Measurements from ENCODE around the gene AGRN.
"Not testable (repeated sequence)": the region's sequence is repeated elsewhere in the genome, so short reads cannot be mapped to it uniquely, and the experiment has no call there.

Gene AGRN

DNA sequence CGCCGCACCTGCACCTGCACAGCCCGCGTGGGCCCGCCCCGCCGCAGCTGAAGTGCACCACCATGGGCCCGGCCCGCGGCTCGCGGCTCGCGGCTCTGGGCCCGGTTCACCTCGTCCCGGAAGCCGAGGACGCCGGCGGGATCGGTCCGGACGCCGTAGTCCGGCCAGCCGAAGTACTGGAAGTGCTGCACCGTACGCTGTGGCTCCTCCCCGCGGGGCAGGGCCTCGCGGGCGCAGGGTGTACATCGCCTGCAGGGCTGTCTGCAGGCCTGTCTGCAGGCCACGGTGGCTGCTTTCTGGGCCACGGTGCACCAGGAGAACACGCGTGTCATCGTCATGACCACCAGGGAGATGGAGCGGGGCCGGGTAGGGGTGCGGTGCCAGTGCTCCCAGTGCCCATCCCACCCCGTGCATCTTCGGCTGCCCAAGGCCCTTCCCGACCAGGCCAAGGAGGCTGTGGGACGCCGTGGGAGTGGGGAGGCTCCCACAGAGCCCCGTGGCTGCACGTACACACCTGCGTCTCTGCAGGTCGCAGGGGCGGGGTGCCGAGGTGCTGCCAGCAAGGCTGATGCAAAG lies 47.5 kb downstream of the AGRN start:
- DNase-seq (ENCODE audit: low read depth): no peak

GRCh38 chr1:1067860-1068516 lies 48.1 kb downstream of the AGRN start:
- no peak for DNase-seq (ENCODE audit: low read depth)

- DNase-seq (ENCODE audit: low read depth): no peak
These were observed 48.7 kb downstream of the AGRN start for GRCh38 chr1:1068517-1069055.

GRCh38 chr1:1069056-1069710 lies 49.3 kb downstream of the AGRN start:
- DNase-seq (ENCODE audit: low read depth): peak; percentile 82

GRCh38 chr1:1069711-1070676 lies 50.1 kb downstream of the AGRN start:
- no peak for DNase-seq (ENCODE audit: low read depth)

GRCh38 chr1:1071486-1072298 lies 51.8 kb downstream of the AGRN start:
- DNase-seq (ENCODE audit: low read depth): no peak

GRCh38 chr1:1072299-1072848 lies 52.5 kb downstream of the AGRN start:
- no peak for DNase-seq (ENCODE audit: low read depth)

GRCh38 chr1:1072849-1073742 lies 53.2 kb downstream of the AGRN start:
- no peak for DNase-seq (ENCODE audit: low read depth)

DNA sequence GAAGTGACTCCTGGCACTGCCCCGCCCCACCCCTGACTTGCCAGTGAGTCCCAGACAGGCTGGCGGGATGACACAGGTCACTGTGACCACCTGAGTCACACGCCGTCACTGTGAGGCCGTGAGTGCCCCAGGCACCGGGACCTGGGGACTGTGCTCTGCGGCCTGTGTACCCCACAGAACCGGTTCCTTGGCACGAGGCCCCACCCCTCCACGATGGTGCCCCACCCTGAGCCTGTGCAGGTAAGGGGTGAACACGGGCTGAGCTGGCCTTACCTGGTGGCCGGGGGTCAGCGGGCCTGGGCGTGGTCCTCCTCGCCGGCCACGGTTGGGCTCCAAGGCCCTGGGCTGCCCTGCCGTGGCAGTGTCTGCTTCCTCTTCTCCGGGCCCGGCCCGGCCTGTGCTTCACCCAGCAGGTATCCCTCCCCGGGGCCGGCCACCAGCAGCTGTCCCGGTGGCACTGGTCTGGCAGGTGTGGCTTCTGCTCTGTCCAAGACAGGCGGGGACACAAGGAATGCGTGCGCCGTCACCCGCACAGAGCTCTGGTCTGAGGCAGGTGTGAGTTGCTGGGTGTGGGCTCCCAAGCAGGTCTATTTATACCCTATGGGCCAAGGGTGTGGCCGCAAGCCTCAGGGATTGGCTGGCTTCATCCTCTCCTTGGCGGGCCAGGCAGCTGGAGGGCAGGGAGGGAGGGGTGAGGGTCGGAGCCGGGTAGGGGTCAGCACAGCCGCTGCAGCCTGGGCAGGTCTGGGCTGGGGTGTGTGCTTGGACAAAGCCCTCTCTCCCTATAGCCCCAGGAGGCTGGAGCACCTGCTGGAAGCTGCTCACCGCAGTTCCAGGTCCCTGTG lies 54.0 kb downstream of the AGRN start, which contains the start of gene RNF223:
RNF223 (minus strand) TSS at position 564 of the 845 bp plus-strand sequence. CDS start 1,740 bp downstream, outside the sequence.
- no peak for DNase-seq (ENCODE audit: low read depth)

- DNase-seq (ENCODE audit: low read depth): no peak
These were observed 54.8 kb downstream of the AGRN start for GRCh38 chr1:1074631-1075147.

DNA sequence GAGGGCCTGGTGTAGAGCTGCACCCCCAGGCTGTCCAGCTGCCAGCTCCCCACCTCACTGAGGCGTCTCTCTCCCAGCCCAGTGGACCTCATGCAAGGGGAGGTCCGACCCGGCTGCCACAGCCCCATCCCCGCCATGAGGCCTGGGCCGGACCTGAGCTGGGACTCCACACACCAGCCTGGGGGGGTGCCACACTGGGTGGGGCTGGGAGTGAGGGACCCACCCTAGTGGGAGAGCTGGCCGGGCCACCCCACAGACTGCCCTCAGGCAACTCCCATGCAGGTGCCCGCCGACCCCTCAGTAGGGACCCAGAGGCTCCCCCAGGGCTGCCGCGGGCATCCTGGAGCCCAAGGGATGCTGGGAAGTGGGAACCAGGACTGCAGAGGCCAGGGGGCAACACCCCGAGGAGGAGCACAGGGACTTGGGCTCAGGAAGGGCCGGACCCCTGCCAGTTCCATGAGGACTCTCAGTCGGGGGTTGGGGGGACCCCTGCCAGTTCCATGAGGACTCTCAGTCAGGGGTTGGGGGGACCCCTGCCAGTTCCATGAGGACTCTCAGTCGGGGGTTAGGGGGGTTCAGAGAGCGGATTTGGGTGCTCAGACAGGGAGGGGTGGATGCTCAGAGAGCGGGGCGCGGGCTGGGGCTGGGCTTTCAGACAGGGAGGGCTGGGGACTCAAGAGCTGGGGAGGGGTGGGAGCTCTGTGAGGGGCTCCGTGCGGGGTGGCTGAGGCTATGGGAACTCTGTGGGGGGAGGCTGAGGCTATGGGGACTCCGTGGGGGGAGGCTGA lies 55.4 kb downstream of the AGRN start:
- DNase-seq (ENCODE audit: low read depth): no peak

DNA sequence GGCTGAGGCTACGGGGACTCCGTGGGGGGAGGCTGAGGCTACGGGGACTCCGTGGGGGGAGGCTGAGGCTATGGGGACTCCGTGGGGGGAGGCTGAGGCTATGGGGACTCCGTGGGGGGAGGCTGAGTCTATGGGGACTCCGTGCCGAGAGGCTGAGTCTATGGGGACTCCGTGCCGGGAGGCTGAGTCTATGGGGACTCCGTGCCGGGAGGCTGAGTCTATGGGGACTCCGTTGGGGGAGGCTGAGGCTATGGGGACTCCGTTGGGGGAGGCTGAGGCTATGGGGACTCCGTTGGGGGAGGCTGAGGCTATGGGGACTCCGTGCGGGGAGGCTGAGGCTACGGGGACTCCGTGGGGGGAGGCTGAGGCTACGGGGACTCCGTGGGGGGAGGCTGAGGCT lies 57.5 kb downstream of the AGRN start:
- DNase-seq (ENCODE audit: low read depth): not testable (repeated sequence)

DNA sequence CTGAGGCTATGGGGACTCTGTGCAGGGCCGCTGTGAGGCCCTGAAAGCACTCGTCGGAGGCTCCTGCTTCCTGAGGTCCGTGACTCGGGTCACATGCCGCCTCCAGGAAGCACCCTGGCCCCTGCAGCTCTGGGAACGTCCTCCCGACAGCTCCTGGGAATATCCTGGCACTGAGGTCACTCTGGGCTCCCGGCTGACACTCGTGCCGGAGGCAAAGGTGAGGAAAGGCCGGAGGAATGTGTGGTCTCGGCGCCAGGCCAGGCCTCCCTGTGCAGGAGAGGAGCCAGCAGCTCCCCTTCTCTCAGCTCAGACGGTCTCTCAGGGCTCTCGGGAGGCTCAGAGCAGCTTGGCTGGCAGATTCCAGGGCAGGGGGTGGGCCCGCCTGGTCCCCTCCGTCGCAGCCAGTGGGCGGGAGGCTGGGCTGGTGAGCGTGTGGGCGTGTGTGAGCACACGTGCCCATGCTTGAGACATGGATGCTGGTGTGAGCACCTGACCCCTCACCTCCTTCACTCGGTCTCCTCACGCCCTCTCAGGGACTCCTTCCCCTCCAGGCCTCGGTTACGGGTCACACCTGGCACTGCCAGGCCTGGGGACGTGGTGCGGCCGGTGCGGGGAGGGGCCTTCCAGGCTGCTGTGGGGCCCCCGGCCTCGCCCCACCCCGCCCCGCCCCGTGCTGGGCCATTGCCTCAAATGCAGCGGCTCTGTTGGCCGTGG lies 59.6 kb downstream of the AGRN start:
- DNase-seq (ENCODE audit: low read depth): no peak

- no peak for DNase-seq (ENCODE audit: low read depth)
These were observed 60.3 kb downstream of the AGRN start for GRCh38 chr1:1080122-1080757.

- no peak for DNase-seq (ENCODE audit: low read depth)
These were observed 61.0 kb downstream of the AGRN start for GRCh38 chr1:1080951-1081310.

Data from activated T-cell treated with anti-CD3 and anti-CD28 coated beads for 24 hours (primary cell).